Immature natural killer cell (primary cell): Measurements from ENCODE around the gene KLK10. TPM values are rescaled to one million over a fixed set of nuclear protein-coding genes. Genes with fewer than 3 reads are reported as not detected.

ENCODE experiments used
- DNase-seq, 3 donors: peaks; one replicate each; pipeline ENCODE4 v3.0.0; 2022; ENCODE audit warnings: mixed read lengths in 1 of 3
- H3K27ac Mint-ChIP-seq, 6 donors: one replicate each; pipeline ENCODE4 v1.8.0; 2020; ENCODE audit warnings: mixed read lengths in 6 of 6, mild to moderate bottlenecking in 5 of 6, inconsistent platforms in 4 of 6, moderate library complexity in 3 of 6
- H3K27me3 Mint-ChIP-seq, 3 donors: one replicate each; pipeline ENCODE4 v1.8.0; 2020 to 2021; ENCODE audit warnings: low read depth in 3 of 3, mild to moderate bottlenecking in 3 of 3, mixed read lengths in 3 of 3, moderate library complexity in 3 of 3, inconsistent platforms in 1 of 3
- H3K36me3 Mint-ChIP-seq, 3 donors: one replicate each; pipeline ENCODE4 v1.8.0; 2020; ENCODE audit warnings: mixed read lengths in 3 of 3, inconsistent platforms in 2 of 3, mild to moderate bottlenecking in 2 of 3
- H3K4me1 Mint-ChIP-seq, 2 donors: one replicate each; pipeline ENCODE4 v1.8.0; 2020; ENCODE audit warnings: inconsistent platforms in 2 of 2, mild to moderate bottlenecking in 2 of 2, mixed read lengths in 2 of 2, moderate library complexity in 1 of 2
- H3K4me3 Mint-ChIP-seq, 5 donors: one replicate each; pipeline ENCODE4 v1.8.0; 2020; ENCODE audit warnings: mild to moderate bottlenecking in 5 of 5, mixed read lengths in 5 of 5, inconsistent platforms in 3 of 5, moderate library complexity in 3 of 5
- H3K9me3 Mint-ChIP-seq, 6 donors: one replicate each; pipeline ENCODE4 v1.8.0; 2020; ENCODE audit warnings: mild to moderate bottlenecking in 6 of 6, mixed read lengths in 6 of 6, inconsistent platforms in 4 of 6, moderate library complexity in 3 of 6
- polyA plus RNA-seq, 3 donors: library from polyadenylated mRNA; unstranded; fragments of 300-500 nt; fragmentation: Illumina TruSeq; gene quantifications; one replicate each; pipeline ENCODE4 v1.2.3, GENCODE V29; 2021

KLK10 gene
- polyA plus RNA-seq, 3 donors from 2014 or later, result not detected

DNA sequence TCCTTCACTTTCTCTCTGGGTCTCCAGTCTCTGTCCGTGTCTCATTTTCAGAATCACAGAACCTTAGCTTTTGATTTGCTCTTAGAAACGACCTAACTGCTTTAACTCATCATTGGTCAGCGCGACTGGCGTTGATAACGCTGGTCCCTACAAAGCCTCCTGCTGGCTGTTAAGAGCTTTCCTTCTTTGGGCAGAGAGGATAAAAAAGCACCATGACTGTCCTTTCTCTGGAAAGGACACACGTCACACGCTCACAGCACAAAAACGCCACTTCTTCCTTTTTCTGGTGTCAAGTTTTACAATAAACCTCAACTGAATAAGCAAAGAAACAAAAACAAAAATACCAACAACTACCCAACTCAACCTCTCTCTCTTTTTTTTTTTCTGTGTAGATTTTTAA lies 17.0 kb upstream of the KLK10 start:
- H3K27ac Mint-ChIP-seq, result no peak overlapping the region
- H3K4me1 Mint-ChIP-seq, result no peaks in the 10 kb centered on the region
- no peaks in the 10 kb centered on the region for H3K9me3 Mint-ChIP-seq
- no peaks in the 10 kb centered on the region for H3K36me3 Mint-ChIP-seq
- H3K27me3 Mint-ChIP-seq, result peaks cover 3 to 10% (median 8%) of the 10 kb centered on the region in 3 donors
- no peak overlapping the region for H3K4me3 Mint-ChIP-seq
- DNase-seq, result no peak

DNA sequence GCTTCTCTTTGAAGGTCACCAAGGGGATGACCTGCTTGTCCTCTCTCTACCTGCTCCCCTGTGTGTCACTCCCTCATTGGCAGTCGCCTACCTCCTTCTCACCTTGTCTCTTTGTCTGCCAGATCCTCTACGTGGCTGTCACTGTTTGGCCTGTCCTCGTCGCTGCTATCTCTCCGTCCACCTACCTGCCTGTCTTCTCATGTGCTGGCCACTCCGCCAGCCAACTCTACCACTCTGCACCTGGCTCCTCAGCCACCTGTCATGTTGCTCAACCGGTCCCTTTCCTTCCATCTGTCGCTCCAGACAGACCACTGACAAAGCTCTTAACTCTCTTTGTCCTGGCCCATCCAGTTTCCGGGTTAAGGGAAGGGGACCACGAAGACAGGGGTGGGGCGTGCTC lies 15.2 kb upstream of the KLK10 start, which contains the start of gene KLK12:
KLK12 (minus strand) TSS at position 299 of the 400 bp plus-strand sequence. CDS start 381 bp downstream, outside the sequence.
- H3K27me3 Mint-ChIP-seq, result peaks cover 7 to 13% (median 8%) of the 10 kb centered on the region in 3 donors
- H3K4me1 Mint-ChIP-seq, result no peaks in the 10 kb centered on the region
- DNase-seq, result no peak
- no peaks in the 10 kb centered on the region for H3K36me3 Mint-ChIP-seq
- no peak within 1 kb of the TSS for H3K4me3 Mint-ChIP-seq
- H3K27ac Mint-ChIP-seq, result peak within 1 kb of the TSS in 2 of 6 donors; percentile 17 to 46
- H3K9me3 Mint-ChIP-seq, result peaks cover 0 to 4% (median 0%) of the 10 kb centered on the region in 6 donors

DNA sequence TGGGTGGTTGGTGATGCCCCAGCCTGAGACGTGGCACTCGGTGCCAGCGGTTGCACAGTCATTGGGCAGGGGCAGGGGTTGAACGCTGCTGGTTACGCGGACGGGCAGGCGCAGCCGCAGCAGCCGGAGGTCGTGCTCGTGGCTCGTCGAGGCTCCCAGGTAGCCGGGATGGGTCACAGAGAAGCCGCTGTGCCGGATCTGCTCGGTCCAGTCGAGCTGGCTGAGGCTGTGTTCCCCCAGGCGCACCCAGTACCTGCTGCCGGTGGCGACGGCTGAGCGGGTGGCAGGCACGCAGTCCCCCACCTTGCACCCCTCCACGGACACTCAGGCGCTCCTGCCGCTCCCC lies 12.3 kb upstream of the KLK10 start:
- no peak for DNase-seq
- peaks cover 0 to 2% (median under 1%) of the 10 kb centered on the region in 3 donors for H3K36me3 Mint-ChIP-seq
- H3K4me1 Mint-ChIP-seq, result no peaks in the 10 kb centered on the region
- H3K27ac Mint-ChIP-seq, result no peak overlapping the region
- peaks cover 8 to 16% (median 12%) of the 10 kb centered on the region in 3 donors for H3K27me3 Mint-ChIP-seq
- H3K9me3 Mint-ChIP-seq, result peaks cover 0 to 4% (median 0%) of the 10 kb centered on the region in 6 donors
- no peak overlapping the region for H3K4me3 Mint-ChIP-seq

DNA sequence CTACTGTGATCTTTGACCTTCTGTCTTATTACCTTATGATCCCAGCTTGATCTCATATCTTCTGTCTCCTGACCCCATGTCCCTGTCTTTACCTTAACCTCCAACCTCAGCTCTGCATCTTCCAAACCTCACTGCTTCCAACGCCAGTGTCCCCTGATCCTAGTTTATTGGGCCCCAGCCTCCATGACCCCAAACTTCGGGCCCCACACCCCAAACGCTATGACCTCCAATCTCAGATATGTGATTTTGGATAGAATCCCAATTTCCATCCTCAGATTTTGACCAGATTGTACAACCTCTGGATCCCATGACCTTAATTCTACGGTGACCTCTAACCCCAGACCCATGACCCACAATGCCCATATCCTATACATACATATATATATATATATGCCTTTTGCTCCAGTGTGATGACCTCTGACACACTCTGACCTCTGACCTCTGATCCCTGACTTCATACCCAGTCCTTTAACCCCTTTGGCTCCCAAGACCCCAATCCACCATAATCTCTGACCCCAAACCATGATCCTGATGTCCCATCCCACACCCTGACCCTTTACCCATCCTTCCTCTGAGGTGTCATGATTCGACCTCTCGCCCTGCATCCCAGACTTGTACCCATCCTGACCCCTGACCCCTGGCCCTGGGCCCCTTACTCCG lies 11.8 kb upstream of the KLK10 start:
- peaks cover 0 to 4% (median 3%) of the 10 kb centered on the region in 3 donors for H3K36me3 Mint-ChIP-seq
- no peak overlapping the region for H3K4me3 Mint-ChIP-seq
- H3K9me3 Mint-ChIP-seq, result peaks cover 0 to 4% (median 0%) of the 10 kb centered on the region in 6 donors
- DNase-seq, result no peak
- no peaks in the 10 kb centered on the region for H3K4me1 Mint-ChIP-seq
- H3K27ac Mint-ChIP-seq, result no peak overlapping the region
- H3K27me3 Mint-ChIP-seq, result peaks cover 6 to 16% (median 12%) of the 10 kb centered on the region in 3 donors

DNA sequence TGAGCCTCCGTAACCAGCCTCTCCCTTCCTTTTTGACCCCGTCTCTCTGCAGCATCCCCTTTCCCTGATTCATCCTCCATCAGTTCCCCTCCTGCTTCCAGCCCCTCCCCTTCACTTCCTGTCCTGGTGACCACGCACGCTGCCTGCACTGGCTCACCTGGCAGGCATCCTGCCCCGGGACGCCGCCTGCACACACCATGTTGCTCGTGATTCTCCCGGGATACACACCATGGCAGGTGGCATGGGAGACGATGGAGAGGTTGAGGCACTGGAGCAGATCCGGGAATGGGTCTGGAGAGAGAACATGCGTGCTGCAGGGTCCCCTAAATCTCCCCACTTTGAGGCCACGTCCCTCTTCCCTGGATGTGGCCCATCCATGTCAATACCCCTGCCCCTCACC lies 11.1 kb upstream of the KLK10 start:
- peaks cover 0 to 4% (median 0%) of the 10 kb centered on the region in 6 donors for H3K9me3 Mint-ChIP-seq
- no peaks in the 10 kb centered on the region for H3K4me1 Mint-ChIP-seq
- no peak overlapping the region for H3K27ac Mint-ChIP-seq
- peaks cover 0 to 4% (median 3%) of the 10 kb centered on the region in 3 donors for H3K36me3 Mint-ChIP-seq
- H3K4me3 Mint-ChIP-seq, result no peak overlapping the region
- no peak for DNase-seq
- H3K27me3 Mint-ChIP-seq, result peaks cover 6 to 13% (median 12%) of the 10 kb centered on the region in 3 donors

DNA sequence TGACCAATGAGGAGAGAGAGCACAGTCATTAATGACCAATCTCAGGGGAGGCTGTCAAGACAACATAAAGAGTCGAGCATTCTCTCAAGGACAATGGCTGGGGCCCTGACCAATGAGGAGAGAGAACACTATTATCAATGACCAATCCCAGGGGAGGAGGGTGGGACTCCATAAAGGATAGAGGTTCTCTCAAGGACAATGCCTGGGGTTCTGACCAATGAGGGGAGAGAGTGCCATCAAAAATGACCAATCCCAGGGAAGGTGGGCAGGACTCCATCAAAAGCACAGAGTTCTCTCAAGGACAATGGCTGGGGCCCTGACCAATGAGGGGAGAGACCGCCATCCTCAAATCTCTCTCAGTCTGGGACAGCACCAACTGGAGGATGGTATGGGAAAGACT lies 10.2 kb upstream of the KLK10 start:
- Mint-ChIP-seq H3K36me3 (peaks cover 0 to 4% (median 3%) of the 10 kb centered on the region in 3 donors), H3K27me3 (peaks cover 6 to 14% (median 13%) of the 10 kb centered on the region in 3 donors), H3K9me3 (peaks cover 0 to 4% (median 0%) of the 10 kb centered on the region in 6 donors), H3K4me1 (no peaks in the 10 kb centered on the region), H3K27ac (no peak overlapping the region), H3K4me3 (no peak overlapping the region)
- no peak for DNase-seq

DNA sequence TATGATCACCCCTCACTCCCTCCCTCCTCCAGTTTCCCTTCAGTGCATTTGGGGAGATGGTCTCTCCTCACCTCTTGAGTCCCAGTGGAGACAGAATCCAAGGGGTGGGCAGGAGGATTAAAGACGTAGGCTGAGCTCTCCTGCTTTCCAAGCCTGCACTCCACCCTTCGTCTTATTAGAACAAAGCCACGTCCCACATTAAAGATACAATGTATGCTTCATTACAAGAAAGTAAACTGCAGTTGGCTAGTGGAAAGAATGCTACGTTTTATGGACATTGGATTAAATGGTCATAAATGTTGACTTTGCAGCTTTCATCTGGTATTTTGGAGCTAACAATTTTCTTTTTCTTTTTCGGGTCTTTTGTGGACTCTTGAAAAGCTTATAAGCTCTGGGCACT lies 8.4 kb upstream of the KLK10 start:
- H3K27me3 Mint-ChIP-seq, result peaks cover 8 to 15% (median 14%) of the 10 kb centered on the region in 3 donors
- H3K27ac Mint-ChIP-seq, result no peak overlapping the region
- H3K4me3 Mint-ChIP-seq, result no peak overlapping the region
- no peaks in the 10 kb centered on the region for H3K4me1 Mint-ChIP-seq
- peaks cover 0 to 5% (median 0%) of the 10 kb centered on the region in 6 donors for H3K9me3 Mint-ChIP-seq
- peaks cover 0 to 4% (median 3%) of the 10 kb centered on the region in 3 donors for H3K36me3 Mint-ChIP-seq
- DNase-seq, result no peak

DNA sequence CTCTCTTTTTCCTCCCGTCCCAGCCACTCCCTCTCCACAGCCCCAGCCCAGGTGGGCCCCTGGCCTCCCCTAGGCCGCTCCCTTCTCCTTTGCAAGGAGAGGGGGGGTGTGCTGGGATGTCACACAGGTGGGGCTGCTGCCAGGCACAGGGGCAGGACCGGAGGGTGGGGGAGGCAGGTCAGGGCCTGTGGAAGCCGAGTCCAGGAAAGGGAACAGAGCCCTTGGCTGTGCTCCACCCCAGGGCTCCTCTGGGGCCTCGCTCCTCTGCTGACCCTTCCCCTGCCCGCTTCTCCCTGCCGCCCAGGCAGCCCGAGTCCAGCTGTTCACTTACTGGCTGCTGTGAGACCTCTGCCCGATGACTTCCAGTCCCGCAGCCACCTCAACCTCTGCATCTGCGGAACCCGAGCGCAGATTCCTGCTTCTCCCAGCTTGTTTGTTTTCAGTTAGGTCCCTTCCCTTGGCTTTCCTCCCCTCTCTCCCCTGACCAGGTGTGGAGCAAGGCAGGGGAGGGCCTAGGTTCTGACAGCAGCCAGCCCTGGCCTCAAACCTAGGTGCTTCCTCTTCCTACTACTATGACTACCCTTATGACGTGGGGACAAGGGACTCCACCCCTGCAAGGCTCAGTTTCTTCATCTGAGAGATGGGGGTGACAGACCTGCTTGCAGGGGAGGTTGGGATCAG lies 7.8 kb upstream of the KLK10 start:
- Mint-ChIP-seq H3K4me1 (no peaks in the 10 kb centered on the region), H3K27ac (peak overlapping the region in 1 of 6 donors; percentile 65), H3K27me3 (peaks cover 3 to 17% (median 17%) of the 10 kb centered on the region in 3 donors), H3K9me3 (peaks cover 0 to 5% (median 0%) of the 10 kb centered on the region in 6 donors), H3K36me3 (peaks cover 0 to 4% (median 3%) of the 10 kb centered on the region in 3 donors), H3K4me3 (no peak overlapping the region)
- DNase-seq, result no peak

DNA sequence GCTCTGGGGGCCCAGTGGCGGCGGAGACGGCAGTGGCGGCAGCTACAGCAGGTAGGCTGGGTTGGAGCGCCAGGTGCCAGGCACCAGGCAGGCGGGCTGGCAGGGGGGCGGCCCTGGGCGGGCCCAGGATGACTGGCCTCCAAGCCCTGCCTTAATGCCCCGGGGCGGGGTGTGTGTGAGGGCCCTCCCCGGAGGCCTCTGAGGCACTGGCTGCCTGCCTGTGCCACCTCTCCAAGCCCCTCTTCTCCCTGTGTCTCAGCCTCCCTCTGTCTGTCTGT lies 7.0 kb upstream of the KLK10 start, which contains the start of gene KLK11:
KLK11 (minus strand) TSS at position 63 of the 278 bp plus-strand sequence. CDS start 985 bp downstream, outside the sequence.
- no peak for DNase-seq
- Mint-ChIP-seq H3K4me1 (no peaks in the 10 kb centered on the region), H3K36me3 (peaks cover 0 to 4% (median 3%) of the 10 kb centered on the region in 3 donors), H3K9me3 (peaks cover 0 to 5% (median 0%) of the 10 kb centered on the region in 6 donors), H3K27ac (peak within 1 kb of the TSS in 1 of 6 donors; percentile 65), H3K27me3 (peaks cover 2 to 17% (median 15%) of the 10 kb centered on the region in 3 donors), H3K4me3 (no peak within 1 kb of the TSS)

DNA sequence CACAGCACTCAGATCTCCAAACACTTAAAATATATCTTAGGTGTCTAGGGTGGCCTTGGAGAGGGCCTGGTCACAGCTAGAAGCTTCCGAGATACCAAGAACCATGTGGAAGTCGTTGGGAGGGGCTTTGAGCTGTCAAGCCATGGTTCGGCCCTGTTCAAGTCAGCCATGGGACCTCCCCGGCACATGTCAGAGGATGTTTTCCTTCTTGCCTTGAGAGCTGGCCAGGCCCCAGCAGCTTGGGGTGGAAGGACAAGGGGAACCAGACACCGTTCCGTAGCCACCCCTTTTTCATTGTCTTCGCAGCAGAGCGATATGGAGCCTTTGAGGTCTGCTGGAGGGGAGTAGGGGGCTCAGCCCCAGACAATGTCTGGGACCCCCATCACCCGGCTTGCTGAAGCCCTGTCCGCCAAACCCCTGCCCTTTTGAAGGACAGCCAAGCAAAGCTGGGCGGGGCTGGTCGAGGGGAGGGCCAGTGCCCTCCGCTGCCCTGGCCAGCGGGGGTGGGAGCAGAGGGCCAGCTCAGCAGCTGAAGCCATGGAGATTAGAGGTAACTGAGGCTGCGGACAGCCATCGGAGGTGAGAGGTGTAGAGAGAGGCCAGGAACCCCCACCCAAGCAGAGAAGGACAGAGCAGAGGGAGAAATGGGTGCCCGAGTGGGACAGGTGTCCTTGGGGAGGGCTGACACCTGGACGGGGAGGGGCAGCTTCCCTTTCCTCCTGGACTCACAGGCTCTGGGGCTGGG lies 6.5 kb upstream of the KLK10 start:
- no peak overlapping the region for H3K4me3 Mint-ChIP-seq
- peaks cover 2 to 16% (median 14%) of the 10 kb centered on the region in 3 donors for H3K27me3 Mint-ChIP-seq
- H3K27ac Mint-ChIP-seq, result no peak overlapping the region
- DNase-seq, result no peak
- peaks cover 0 to under 1% of the 10 kb centered on the region in 2 donors for H3K4me1 Mint-ChIP-seq
- H3K9me3 Mint-ChIP-seq, result peaks cover 0 to 4% (median 0%) of the 10 kb centered on the region in 6 donors
- H3K36me3 Mint-ChIP-seq, result peaks cover 0 to 4% (median 3%) of the 10 kb centered on the region in 3 donors

DNA sequence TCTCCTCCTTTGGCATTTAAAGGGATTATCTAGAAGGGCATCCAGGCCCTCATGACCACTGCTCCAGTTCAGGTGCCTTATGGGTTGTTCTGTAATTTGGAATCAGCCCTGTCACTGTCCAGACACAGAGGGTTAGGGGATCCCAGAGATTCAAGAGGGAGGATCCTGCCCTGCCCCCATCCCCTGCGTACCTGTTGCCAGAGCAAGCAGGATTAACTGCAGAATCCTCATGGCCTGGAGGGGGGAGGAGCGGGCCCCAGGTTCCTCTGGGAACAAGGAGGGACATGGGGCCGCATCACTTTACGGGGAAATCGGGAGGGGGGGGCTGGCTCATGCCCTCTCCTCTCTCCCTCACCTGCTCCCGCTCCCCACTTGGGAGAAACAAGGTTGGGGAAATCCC lies 5.9 kb upstream of the KLK10 start:
- Mint-ChIP-seq H3K4me3 (no peak overlapping the region), H3K27ac (no peak overlapping the region), H3K4me1 (peaks cover 0 to 2% of the 10 kb centered on the region in 2 donors), H3K27me3 (peaks cover 2 to 16% (median 14%) of the 10 kb centered on the region in 3 donors), H3K36me3 (peaks cover 0 to 4% (median 3%) of the 10 kb centered on the region in 3 donors), H3K9me3 (peaks cover 0 to 2% (median 0%) of the 10 kb centered on the region in 6 donors)
- no peak for DNase-seq

DNA sequence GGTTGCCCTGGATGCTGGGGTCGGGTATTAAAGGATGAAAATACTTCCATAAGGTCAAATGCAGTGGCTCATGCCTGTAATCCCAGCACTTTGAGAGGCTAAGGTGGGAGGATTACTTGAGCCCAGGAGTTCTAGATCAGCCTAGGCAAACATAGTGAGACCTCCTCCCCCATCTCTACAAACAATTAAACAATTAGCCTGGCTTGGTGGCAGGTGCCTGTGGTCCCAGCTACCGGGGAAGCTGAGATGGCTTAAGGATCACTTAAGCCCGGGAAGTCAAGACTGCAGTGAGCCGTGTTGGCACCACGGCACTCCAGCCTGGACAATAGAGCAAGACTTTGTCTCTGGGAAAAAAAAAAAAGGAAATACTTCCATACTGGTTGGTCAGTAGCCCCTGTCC lies 5.4 kb upstream of the KLK10 start:
- Mint-ChIP-seq H3K9me3 (peaks cover 0 to 2% (median 0%) of the 10 kb centered on the region in 6 donors), H3K4me1 (peaks cover 3 to 5% of the 10 kb centered on the region in 2 donors), H3K27me3 (peaks cover 6 to 16% (median 14%) of the 10 kb centered on the region in 3 donors), H3K36me3 (peaks cover 0 to 4% (median 3%) of the 10 kb centered on the region in 3 donors), H3K27ac (no peak overlapping the region), H3K4me3 (no peak overlapping the region)
- no peak for DNase-seq

DNA sequence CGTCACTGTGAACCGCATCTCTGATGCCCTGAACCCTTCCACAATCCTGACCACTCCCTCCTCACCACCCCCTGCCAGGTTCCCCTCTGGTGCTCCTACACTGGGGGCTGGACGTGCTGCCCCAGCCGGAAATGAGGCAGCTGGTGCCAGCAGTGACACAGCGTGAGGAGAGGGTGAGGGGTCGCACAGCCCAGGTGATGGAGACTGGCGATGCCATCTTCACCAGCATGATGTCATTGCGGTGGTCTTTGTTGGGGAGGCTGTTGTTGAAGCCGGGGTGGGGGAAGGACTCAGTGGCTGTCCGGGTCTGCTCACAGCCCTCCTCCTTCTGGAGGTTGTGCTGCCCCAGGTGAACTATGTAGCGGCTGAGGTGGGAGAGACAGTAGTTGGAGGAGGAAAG lies 4.4 kb upstream of the KLK10 start:
- Mint-ChIP-seq H3K27me3 (peaks cover 10 to 16% (median 13%) of the 10 kb centered on the region in 3 donors), H3K27ac (no peak overlapping the region), H3K9me3 (peaks cover 0 to 2% (median 0%) of the 10 kb centered on the region in 6 donors)

More for the DNA sequence above, 4.4 kb upstream of the KLK10 start:
- Mint-ChIP-seq H3K4me3 (no peak overlapping the region), H3K36me3 (peaks cover 0 to 4% (median 3%) of the 10 kb centered on the region in 3 donors), H3K4me1 (peaks cover 6% of the 10 kb centered on the region in 2 donors)
- DNase-seq, result no peak
